Raji (cell line): Measurements from ENCODE around the gene ANAPC7.

Experiments
- POLR2A ChIP-seq: IDR thresholded peaks from 2 replicates; pipeline ENCODE4 v1.6.1; 2011; ENCODE audit warnings: low read depth, low read length, control low read depth; ENCODE audit not compliant: insufficient read depth

Gene ANAPC7

GRCh38 chr12:110373962-110374611 is 29.4 kb downstream of the ANAPC7 start:
- TF ChIP-seq POLR2A = no peak

GRCh38 chr12:110373425-110373824 is 30.1 kb downstream of the ANAPC7 start:
- no peak for TF ChIP-seq POLR2A

- no peak for TF ChIP-seq POLR2A
These were observed 30.5 kb downstream of the ANAPC7 start for GRCh38 chr12:110373025-110373424.

- TF ChIP-seq POLR2A = no peak
These were observed 31.5 kb downstream of the ANAPC7 start for GRCh38 chr12:110372056-110372425.

- no peak for TF ChIP-seq POLR2A
These were observed 32.0 kb downstream of the ANAPC7 start for GRCh38 chr12:110371408-110372055.

GRCh38 chr12:110370732-110371231 is 32.7 kb downstream of the ANAPC7 start:
- TF ChIP-seq POLR2A = no peak

GRCh38 chr12:110369992-110370391 is 33.5 kb downstream of the ANAPC7 start:
- no peak for TF ChIP-seq POLR2A

- TF ChIP-seq POLR2A = no peak
These were observed 36.2 kb downstream of the ANAPC7 start for GRCh38 chr12:110367181-110367864.

- no peak for TF ChIP-seq POLR2A
These were observed 37.0 kb downstream of the ANAPC7 start for GRCh38 chr12:110366321-110367142.

GRCh38 chr12:110365489-110366320 is 37.8 kb downstream of the ANAPC7 start:
- no peak for TF ChIP-seq POLR2A

- TF ChIP-seq POLR2A = no peak
These were observed 42.3 kb downstream of the ANAPC7 start for GRCh38 chr12:110361216-110361615.

GRCh38 chr12:110355073-110355472 is 48.4 kb downstream of the ANAPC7 start:
- TF ChIP-seq POLR2A = no peak

- TF ChIP-seq POLR2A = no peak
These were observed 49.2 kb downstream of the ANAPC7 start for GRCh38 chr12:110354172-110354780.
